K562 (cell line): ENCODE data around the gene DTD1. TPM values are rescaled to one million over a fixed set of nuclear protein-coding genes. Genes with fewer than 3 reads are reported as not detected.
A peak's percentile ranks its signal among the peaks of the same experiment; 100 is the strongest.

Source experiments
- CBFA2T2 ChIP-seq: fragments of 450-650 bp; conservative IDR thresholded peaks from 2 replicates; pipeline ENCODE4 v1.6.1; 2017; ENCODE audit warnings: mild to moderate bottlenecking
- EP300 ChIP-seq: IDR thresholded peaks from 2 replicates; pipeline ENCODE4 v1.6.1; 2012; ENCODE audit warnings: low read length, improper control_type of control experiment
- GATA2 ChIP-seq: sonication (generic); formaldehyde crosslinking; IDR thresholded peaks from 2 replicates; pipeline ENCODE4 v1.4.0; 2020; ENCODE audit warnings: mild to moderate bottlenecking, missing genetic modification reagents
- MLX ChIP-seq, 2 experiments: fragments of 450-650 bp in 1 of 2; sonication (generic) in 1 of 2; formaldehyde crosslinking; conservative IDR thresholded peaks; 2 replicates each; pipeline versions ENCODE4 v1.4.0 to v1.8.1; 2020 to 2022; ENCODE audit warnings: mild to moderate bottlenecking in 1 of 2, missing genetic modification reagents in 1 of 2
- MTA2 ChIP-seq: fragments of 450-650 bp; IDR thresholded peaks from 2 replicates; pipeline ENCODE4 v1.6.1; 2016; ENCODE audit warnings: low read depth
- RBM39 ChIP-seq: fragments of 200-400 bp; formaldehyde crosslinking; optimal IDR thresholded peaks from 2 replicates; pipeline ENCODE3; 2018; ENCODE audit warnings: low read depth, low read length
- REST ChIP-seq, 2 experiments: fragments of 450-650 bp; formaldehyde crosslinking in 1 of 2; IDR thresholded peaks; 2 replicates each; pipeline versions ENCODE4 v1.4.0 to v1.6.1; 2014 to 2020; ENCODE audit warnings: mild to moderate bottlenecking in 2 of 2, borderline replicate concordance in 1 of 2, low read depth in 1 of 2
- SREBF2 ChIP-seq: sonication (generic); formaldehyde crosslinking; IDR thresholded peaks from 2 replicates; pipeline ENCODE4 v1.4.0; 2020; ENCODE audit warnings: mild to moderate bottlenecking, missing genetic modification reagents
- STAT5A ChIP-seq: IDR thresholded peaks from 2 replicates; pipeline ENCODE4 v1.6.1; 2012; ENCODE audit warnings: low read length, inconsistent platforms, borderline replicate concordance
- ZBTB7A ChIP-seq: IDR thresholded peaks from 2 replicates; pipeline ENCODE4 v1.6.1; 2011; ENCODE audit warnings: low read depth, mild to moderate bottlenecking, low read length, moderate library complexity, borderline replicate concordance; ENCODE audit not compliant: control insufficient read depth
- ZNF507 ChIP-seq: conservative IDR thresholded peaks from 2 replicates; pipeline ENCODE4 v1.6.1; 2017; ENCODE audit warnings: missing genetic modification characterization, missing compliant biosample characterization
- polyA plus RNA-seq, 8 experiments: library from polyadenylated mRNA; depleted of rRNA in 4 of 8; stranded (reverse) in 5 of 8; unstranded in 3 of 8; fragments of >200 nt; fragmentation: Nextera tagmentation in 2 of 8; fragmentation: Illumina TruSeq in 1 of 8; extraction: Ambion mirVana in 2 of 8; extraction: Trizol in 1 of 8; gene quantifications; 2 replicates each; pipeline versions ENCODE4 v1.2.1 to v1.2.3, GENCODE V29; 2011 to 2014; ENCODE audit warnings: inconsistent platforms in 1 of 8, missing spikeins in 1 of 8
- total RNA-seq, 7 experiments: library from RNA; depleted of rRNA in 6 of 7; stranded (reverse); fragments of >200 nt in 6 of 7; fragmentation: Illumina TruSeq in 2 of 7; extraction: Trizol in 2 of 7; gene quantifications; 2 replicates each; pipeline versions ENCODE4 v1.2.1 to v1.2.3, GENCODE V29; 2011 to 2021; ENCODE audit warnings: low replicate concordance in 1 of 7
- TF ChIP-seq, protein P1 (sequence below): fragments of 250-450 bp; sonication (Bioruptor Pico); IDR thresholded peaks from 2 replicates; pipeline ENCODE4 v1.5.0; 2022; ENCODE audit warnings: mild to moderate bottlenecking
- TF ChIP-seq, protein P2 (sequence below): fragments of 250-450 bp; sonication (Bioruptor Pico); IDR thresholded peaks from 2 replicates; pipeline ENCODE4 v1.4.0; 2020; ENCODE audit warnings: mild to moderate bottlenecking, moderate library complexity

Gene DTD1
- total and polyA plus RNA-seq, 9 of the 15 experiments (the other 6 are each of a cell fraction or from before 2014, with no cell fraction given), result 5.7 to 28.6 (median 26.8) TPM

DNA sequence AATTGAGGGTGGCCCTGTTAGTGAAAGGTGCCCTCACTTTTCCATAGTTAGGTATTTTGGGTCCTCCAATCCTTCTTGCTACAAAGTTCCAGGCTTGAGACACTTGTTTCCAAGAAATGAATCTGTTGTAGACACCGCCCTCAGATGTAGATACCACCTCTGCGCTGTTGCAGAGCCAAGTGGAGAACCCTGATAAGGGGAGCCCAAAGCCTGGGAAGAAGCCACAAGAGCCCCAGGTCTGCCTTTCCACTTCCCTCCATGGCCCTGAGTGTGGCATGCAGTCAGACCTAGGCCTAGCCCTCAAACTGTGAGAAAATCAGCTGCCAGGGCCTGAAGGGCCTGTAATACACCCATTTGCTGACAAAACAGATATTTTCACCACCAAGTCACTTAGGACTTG lies 37.1 kb downstream of the DTD1 start (continued):
- TF ChIP-seq EP300 (0 out of 2 replicates have a peak, but pooled peaks have one; percentile 25), SREBF2 (CRISPR knock-in tag) (no peak), GATA2 (CRISPR knock-in tag) (peak; percentile 58), RBM39 (no peak), ZNF507 (tag) (no peak), MLX (CRISPR knock-in tag; conservative IDR thresholded peaks at IDR 0.05) (no peak), ZBTB7A (no peak), STAT5A (peak; percentile 86), CBFA2T2 (peak; percentile 70), REST (IDR thresholded peaks at IDR 0.05; ENCODE audit: borderline replicate concordance) (no peak), REST (CRISPR knock-in tag; IDR thresholded peaks at IDR 0.05; ENCODE audit: low read depth) (no peak), MTA2 (peak; percentile 62)
- TF ChIP-seq, protein P1, sequence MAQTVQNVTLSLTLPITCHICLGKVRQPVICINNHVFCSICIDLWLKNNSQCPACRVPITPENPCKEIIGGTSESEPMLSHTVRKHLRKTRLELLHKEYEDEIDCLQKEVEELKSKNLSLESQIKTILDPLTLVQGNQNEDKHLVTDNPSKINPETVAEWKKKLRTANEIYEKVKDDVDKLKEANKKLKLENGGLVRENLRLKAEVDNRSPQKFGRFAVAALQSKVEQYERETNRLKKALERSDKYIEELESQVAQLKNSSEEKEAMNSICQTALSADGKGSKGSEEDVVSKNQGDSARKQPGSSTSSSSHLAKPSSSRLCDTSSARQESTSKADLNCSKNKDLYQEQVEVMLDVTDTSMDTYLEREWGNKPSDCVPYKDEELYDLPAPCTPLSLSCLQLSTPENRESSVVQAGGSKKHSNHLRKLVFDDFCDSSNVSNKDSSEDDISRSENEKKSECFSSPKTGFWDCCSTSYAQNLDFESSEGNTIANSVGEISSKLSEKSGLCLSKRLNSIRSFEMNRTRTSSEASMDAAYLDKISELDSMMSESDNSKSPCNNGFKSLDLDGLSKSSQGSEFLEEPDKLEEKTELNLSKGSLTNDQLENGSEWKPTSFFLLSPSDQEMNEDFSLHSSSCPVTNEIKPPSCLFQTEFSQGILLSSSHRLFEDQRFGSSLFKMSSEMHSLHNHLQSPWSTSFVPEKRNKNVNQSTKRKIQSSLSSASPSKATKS (CRISPR knock-in tag), result no peak
- TF ChIP-seq, protein P2, sequence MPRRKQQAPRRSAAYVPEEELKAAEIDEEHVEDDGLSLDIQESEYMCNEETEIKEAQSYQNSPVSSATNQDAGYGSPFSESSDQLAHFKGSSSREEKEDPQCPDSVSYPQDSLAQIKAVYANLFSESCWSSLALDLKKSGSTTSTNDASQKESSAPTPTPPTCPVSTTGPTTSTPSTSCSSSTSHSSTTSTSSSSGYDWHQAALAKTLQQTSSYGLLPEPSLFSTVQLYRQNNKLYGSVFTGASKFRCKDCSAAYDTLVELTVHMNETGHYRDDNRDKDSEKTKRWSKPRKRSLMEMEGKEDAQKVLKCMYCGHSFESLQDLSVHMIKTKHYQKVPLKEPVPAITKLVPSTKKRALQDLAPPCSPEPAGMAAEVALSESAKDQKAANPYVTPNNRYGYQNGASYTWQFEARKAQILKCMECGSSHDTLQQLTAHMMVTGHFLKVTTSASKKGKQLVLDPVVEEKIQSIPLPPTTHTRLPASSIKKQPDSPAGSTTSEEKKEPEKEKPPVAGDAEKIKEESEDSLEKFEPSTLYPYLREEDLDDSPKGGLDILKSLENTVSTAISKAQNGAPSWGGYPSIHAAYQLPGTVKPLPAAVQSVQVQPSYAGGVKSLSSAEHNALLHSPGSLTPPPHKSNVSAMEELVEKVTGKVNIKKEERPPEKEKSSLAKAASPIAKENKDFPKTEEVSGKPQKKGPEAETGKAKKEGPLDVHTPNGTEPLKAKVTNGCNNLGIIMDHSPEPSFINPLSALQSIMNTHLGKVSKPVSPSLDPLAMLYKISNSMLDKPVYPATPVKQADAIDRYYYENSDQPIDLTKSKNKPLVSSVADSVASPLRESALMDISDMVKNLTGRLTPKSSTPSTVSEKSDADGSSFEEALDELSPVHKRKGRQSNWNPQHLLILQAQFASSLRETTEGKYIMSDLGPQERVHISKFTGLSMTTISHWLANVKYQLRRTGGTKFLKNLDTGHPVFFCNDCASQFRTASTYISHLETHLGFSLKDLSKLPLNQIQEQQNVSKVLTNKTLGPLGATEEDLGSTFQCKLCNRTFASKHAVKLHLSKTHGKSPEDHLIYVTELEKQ (CRISPR knock-in tag), result no peak
